Measurements from ENCODE around the gene SYNGR3.

The SYNGR3 gene

DNA sequence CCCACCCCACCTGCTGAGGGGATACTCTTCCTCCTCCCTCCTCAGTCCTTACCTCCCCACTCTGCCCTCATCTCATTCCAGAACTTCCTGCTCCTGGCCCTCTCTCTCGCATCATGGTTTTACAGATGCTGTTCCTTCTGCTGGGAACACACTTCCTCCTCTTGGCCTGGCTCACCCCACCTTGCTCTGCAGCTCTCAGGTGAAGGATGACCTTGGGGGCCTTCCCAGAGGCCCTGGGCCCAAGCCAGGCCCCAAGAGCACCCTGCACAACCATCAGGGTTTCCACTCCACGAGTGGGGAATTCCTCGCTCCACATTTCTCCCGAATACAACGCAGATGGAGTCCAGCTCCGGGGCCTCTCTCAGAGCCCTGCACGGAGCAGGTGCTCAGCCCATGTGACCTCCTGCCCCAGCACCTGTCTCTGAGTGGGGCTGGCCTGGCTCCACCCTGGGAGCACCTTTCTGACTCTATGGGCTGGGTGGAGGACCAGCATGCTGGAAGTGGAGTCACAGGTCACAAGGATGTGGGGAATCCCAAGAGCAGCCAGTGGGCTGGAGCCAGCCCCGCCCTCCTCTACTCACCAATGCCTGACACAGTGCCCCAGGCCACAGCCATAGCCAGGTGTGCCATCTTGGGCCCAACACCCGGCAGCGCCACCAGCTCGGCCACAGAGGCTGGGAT lies 53.4 kb downstream of the SYNGR3 start:
- no peak for DNase-seq
- TF ChIP-seq GATA1 (IDR thresholded peaks at IDR 0.05; ENCODE audit: low read depth, low read length) (no peak), POLR2A (IDR thresholded peaks at IDR 0.05; ENCODE audit: low read length) (no peak)

All from erythroblast (primary cell).